GM12878 (cell line): ENCODE results near the gene GALNT17.

Experiments
- EP300 ChIP-seq, 2 experiments: fragments of 150-350 bp in 1 of 2; IDR thresholded peaks; 2 replicates each; pipeline ENCODE4 v1.6.1; 2011 to 2012; ENCODE audit warnings: low read depth in 2 of 2, low read length in 2 of 2, borderline replicate concordance in 1 of 2, improper control_type of control experiment in 1 of 2, inconsistent platforms in 1 of 2; ENCODE audit not compliant: control insufficient read depth in 1 of 2
- NRF1 ChIP-seq: conservative IDR thresholded peaks from 2 replicates; pipeline ENCODE4 v1.6.1; 2011; ENCODE audit warnings: mild to moderate bottlenecking, low read depth, low read length, improper control_type of control experiment

DNA sequence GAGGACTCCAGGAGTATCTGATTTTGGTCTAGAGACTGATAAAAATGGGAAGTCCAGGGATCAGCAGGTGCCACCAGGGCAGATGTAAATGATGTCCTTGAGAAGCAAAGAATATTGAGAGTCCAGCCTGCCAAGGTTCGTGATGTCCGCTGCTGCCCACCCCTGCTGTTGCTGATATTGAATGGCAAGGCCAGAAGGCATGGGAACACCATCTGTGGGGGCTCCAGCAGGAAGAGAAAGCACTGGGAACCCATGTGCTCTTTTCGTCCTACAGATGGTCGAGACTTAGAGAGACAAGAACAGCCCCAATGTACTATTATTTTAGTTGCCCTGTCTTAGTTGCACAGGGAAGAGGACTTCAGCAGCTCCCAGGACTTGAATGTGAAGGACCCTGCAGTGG is 363.9 kb downstream of the GALNT17 start:
- TF ChIP-seq NRF1 (no peak), EP300 (IDR thresholded peaks at IDR 0.05; ENCODE audit: borderline replicate concordance in 1 of 2, control insufficient read depth in 1 of 2, low read depth in 2 of 2, low read length in 2 of 2) (no peak)
